SK-N-SH treated with all-trans-retinoic acid at 6 μM for 48 hours (cell line): ENCODE results near the gene ITIH5.

ENCODE experiments used
- CSDC2 ChIP-seq: fragments of 250-450 bp; sonication (Bioruptor Pico); IDR thresholded peaks from 2 replicates; pipeline ENCODE4 v1.5.0; 2020; ENCODE audit warnings: mild to moderate bottlenecking, moderate library complexity
- TOX ChIP-seq: fragments of 250-450 bp; sonication (Bioruptor Pico); IDR thresholded peaks from 2 replicates; pipeline ENCODE4 v1.8.0; 2021; ENCODE audit warnings: mild to moderate bottlenecking, moderate library complexity, borderline replicate concordance
- ZFP30 ChIP-seq: fragments of 450-650 bp; formaldehyde crosslinking; IDR thresholded peaks from 2 replicates; pipeline ENCODE4 v1.5.0; 2022; ENCODE audit warnings: mild to moderate bottlenecking, moderate library complexity

DNA sequence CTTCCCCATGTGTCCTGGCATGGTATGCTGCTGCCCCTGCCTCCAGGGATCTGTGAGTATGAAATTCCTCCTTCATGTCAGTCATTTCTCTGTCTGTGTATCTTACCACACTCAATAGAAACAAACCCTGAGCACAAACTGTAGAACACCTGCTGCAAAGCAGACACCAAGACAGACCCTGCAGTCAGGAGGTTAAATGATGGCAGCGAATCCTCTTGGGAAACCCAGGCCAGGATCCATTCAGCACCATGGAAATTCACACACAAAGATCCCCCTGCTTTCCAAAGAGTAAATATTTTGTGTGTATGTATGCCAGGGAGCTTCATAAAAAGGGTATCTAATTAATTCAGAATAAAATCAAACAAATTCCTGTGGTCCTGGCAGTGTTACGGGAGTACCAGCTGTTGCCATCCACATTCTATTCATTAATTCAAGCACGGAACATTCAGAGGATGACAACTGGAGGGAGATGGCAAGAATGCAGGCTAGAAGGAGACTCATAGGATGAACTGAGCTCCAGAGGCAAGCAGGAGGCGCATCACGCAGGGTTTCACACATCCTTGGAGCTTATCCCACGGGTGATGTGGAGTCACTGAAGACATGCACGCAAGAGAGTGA is 14.8 kb downstream of the ITIH5 start:
- TF ChIP-seq TOX (CRISPR knock-in tag) (no peak), ZFP30 (CRISPR knock-in tag) (no peak), CSDC2 (CRISPR knock-in tag) (no peak)
